Measurements from ENCODE around the gene STAB1.

Gene STAB1

GRCh38 chr3:52506266-52506966 lies 11.3 kb downstream of the STAB1 start:
- DNase-seq (ENCODE audit: low read depth, low spot score) = no peak

GRCh38 chr3:52507359-52507758 lies 12.2 kb downstream of the STAB1 start:
- no peak for DNase-seq (ENCODE audit: low read depth, low spot score)

GRCh38 chr3:52509753-52510328 lies 14.7 kb downstream of the STAB1 start:
- DNase-seq (ENCODE audit: low read depth, low spot score) = no peak

- no peak for DNase-seq (ENCODE audit: low read depth, low spot score)
Measured at GRCh38 chr3:52511509-52511908, 16.4 kb downstream of the STAB1 start.

GRCh38 chr3:52512105-52512504 lies 17.0 kb downstream of the STAB1 start:
- no peak for DNase-seq (ENCODE audit: low read depth, low spot score)

GRCh38 chr3:52512727-52513126 lies 17.6 kb downstream of the STAB1 start:
- no peak for DNase-seq (ENCODE audit: low read depth, low spot score)

GRCh38 chr3:52513281-52513680 lies 18.1 kb downstream of the STAB1 start:
- no peak for DNase-seq (ENCODE audit: low read depth, low spot score)

GRCh38 chr3:52514576-52514975 lies 19.4 kb downstream of the STAB1 start:
- DNase-seq (ENCODE audit: low read depth, low spot score) = no peak

- DNase-seq (ENCODE audit: low read depth, low spot score) = no peak
Measured at GRCh38 chr3:52515192-52515591, 20.1 kb downstream of the STAB1 start.

GRCh38 chr3:52516509-52517195 lies 21.5 kb downstream of the STAB1 start:
- DNase-seq (ENCODE audit: low read depth, low spot score) = no peak

- no peak for DNase-seq (ENCODE audit: low read depth, low spot score)
Measured at GRCh38 chr3:52517796-52518722, 22.9 kb downstream of the STAB1 start.

GRCh38 chr3:52518723-52519444 lies 23.7 kb downstream of the STAB1 start:
- DNase-seq (ENCODE audit: low read depth, low spot score) = no peak

GRCh38 chr3:52519445-52520140 lies 24.5 kb downstream of the STAB1 start:
- DNase-seq (ENCODE audit: low read depth, low spot score) = no peak

GRCh38 chr3:52520141-52520667 lies 25.1 kb downstream of the STAB1 start:
- no peak for DNase-seq (ENCODE audit: low read depth, low spot score)

- no peak for DNase-seq (ENCODE audit: low read depth, low spot score)
Measured at GRCh38 chr3:52520716-52521487, 25.8 kb downstream of the STAB1 start.

GRCh38 chr3:52521488-52521824 lies 26.3 kb downstream of the STAB1 start:
- DNase-seq (ENCODE audit: low read depth, low spot score) = no peak

GRCh38 chr3:52521881-52522650 lies 26.9 kb downstream of the STAB1 start:
- no peak for DNase-seq (ENCODE audit: low read depth, low spot score)

GRCh38 chr3:52522651-52523251 lies 27.6 kb downstream of the STAB1 start:
- no peak for DNase-seq (ENCODE audit: low read depth, low spot score)
